ENCODE measurements around the gene PKDREJ.

- TF ChIP-seq CTCF (IDR thresholded peaks at IDR 0.05) (no peak), POLR2A (IDR thresholded peaks at IDR 0.05) (no peak)
Observed at GRCh38 chr22:46240907-46241306, 22.2 kb downstream of the PKDREJ start.
